Hepatocyte (in vitro differentiated cells): ENCODE measurements around the gene PTPRD. TPM values are rescaled to one million over a fixed set of nuclear protein-coding genes. Genes with fewer than 3 reads are reported as not detected.
A peak's percentile ranks its signal among the peaks of the same experiment; 100 is the strongest.

Experiments
- DNase-seq: peaks from one replicate; pipeline ENCODE4 v3.0.0-alpha.2; 2016; ENCODE audit warnings: low spot score
- H2AFZ ChIP-seq: fragments of 200-600 bp; sonication (generic); 2 replicates; pipeline ENCODE4 v1.6.0; 2016; ENCODE audit warnings: antibody characterized with exemption, mild to moderate bottlenecking
- H3K27ac ChIP-seq: fragments of 200-600 bp; sonication (generic); 2 replicates; pipeline ENCODE4 v1.5.1; 2016; ENCODE audit warnings: mild to moderate bottlenecking
- H3K27me3 ChIP-seq: fragments of 200-600 bp; sonication (generic); 2 replicates; pipeline ENCODE4 v1.6.1; 2016
- H3K36me3 ChIP-seq: fragments of 200-600 bp; sonication (generic); replicated peaks from 2 replicates; pipeline ENCODE4 v1.5.1; 2016; ENCODE audit warnings: low read depth; ENCODE audit not compliant: insufficient read depth
- H3K4me1 ChIP-seq: fragments of 200-600 bp; sonication (generic); 2 replicates; pipeline ENCODE4 v1.5.1; 2016; ENCODE audit warnings: mild to moderate bottlenecking, moderate library complexity; ENCODE audit not compliant: insufficient read depth
- H3K4me2 ChIP-seq: fragments of 200-600 bp; sonication (generic); 2 replicates; pipeline ENCODE4 v1.6.0; 2016
- H3K4me3 ChIP-seq: fragments of 200-600 bp; sonication (generic); 2 replicates; pipeline ENCODE4 v1.5.1; 2016; ENCODE audit warnings: mild to moderate bottlenecking
- H3K79me2 ChIP-seq: fragments of 200-600 bp; sonication (generic); 2 replicates; pipeline ENCODE4 v1.6.0; 2017; ENCODE audit warnings: mild to moderate bottlenecking
- H3K9me2 ChIP-seq: fragments of 200-600 bp; sonication (generic); replicated peaks from 2 replicates; pipeline ENCODE4 v1.6.0; 2017; ENCODE audit warnings: mild to moderate bottlenecking; ENCODE audit not compliant: insufficient read depth
- H3K9me3 ChIP-seq: fragments of 200-600 bp; sonication (generic); 2 replicates; pipeline ENCODE4 v1.5.1; 2016; ENCODE audit warnings: low read depth, mild to moderate bottlenecking
- H4K20me1 ChIP-seq: fragments of 200-600 bp; sonication (generic); 2 replicates; pipeline ENCODE4 v1.6.0; 2016; ENCODE audit warnings: mild to moderate bottlenecking; ENCODE audit not compliant: insufficient read depth, poor library complexity, severe bottlenecking
- CTCF ChIP-seq: fragments of 200-600 bp; sonication (generic); IDR thresholded peaks from 2 replicates; pipeline ENCODE4 v1.5.1; 2016; ENCODE audit warnings: antibody characterized with exemption, mild to moderate bottlenecking; ENCODE audit not compliant: poor library complexity
- EZH2 ChIP-seq: fragments of 200-600 bp; sonication (generic); IDR thresholded peaks from 2 replicates; pipeline ENCODE4 v1.6.1; 2016; ENCODE audit warnings: antibody characterized with exemption, mild to moderate bottlenecking, borderline replicate concordance
- EZH2phosphoT487 ChIP-seq: fragments of 200-600 bp; sonication (generic); IDR thresholded peaks from one replicate; pipeline ENCODE4 v1.6.1; 2018; ENCODE audit warnings: antibody characterized with exemption, mild to moderate bottlenecking, low read depth, moderate library complexity; ENCODE audit not compliant: unreplicated experiment, severe bottlenecking
- WGBS: methylation state at CpG from one replicate; pipeline ENCODE4 v1.1.6; 2016; ENCODE audit warnings: low lambda C conversion rate; ENCODE audit errors: missing lambda C conversion rate; 5-methylcytosine and 5-hydroxymethylcytosine counted together
- polyA plus RNA-seq: library from polyadenylated mRNA; unstranded; fragments of >200 nt; fragmentation: Nextera tagmentation; extraction: Ambion mirVana; gene quantifications from 2 replicates; pipeline ENCODE4 v1.2.1, GENCODE V29; 2016
- total RNA-seq: library from RNA; depleted of rRNA; stranded (reverse); fragments of >200 nt; gene quantifications from 2 replicates; pipeline ENCODE4 v1.2.3, GENCODE V29; 2014

The PTPRD gene
- total and polyA plus RNA-seq, 2 experiments from 2014 or later, result 6.5 to 77.6 TPM

DNA sequence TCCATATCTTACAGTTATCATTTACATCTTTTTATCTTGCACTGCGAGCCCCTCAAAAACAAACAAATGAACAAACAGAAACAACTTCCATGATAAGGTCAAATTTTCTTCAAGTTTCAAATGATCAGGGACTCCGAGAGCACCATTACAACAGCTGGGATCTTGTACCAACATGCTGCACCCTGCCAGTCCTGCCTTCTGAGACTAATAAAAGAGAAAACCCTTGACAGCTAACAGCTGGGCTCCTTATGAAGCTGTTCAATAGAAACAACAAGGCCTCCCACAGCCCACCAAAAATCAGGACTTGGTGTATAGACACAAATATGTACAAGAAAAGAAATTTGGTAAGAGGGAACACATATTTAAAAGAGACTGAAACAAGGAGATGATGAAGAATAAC lies 1828.0 kb downstream of the PTPRD start:
- DNase-seq, result no peak
- H3K4me3 ChIP-seq, result no peak overlapping the region
- H3K4me2 ChIP-seq, result peak overlapping the region; percentile 34
- H3K9me3 ChIP-seq, result no peaks in the 10 kb centered on the region
- peaks cover 16% of the 10 kb centered on the region for H3K4me1 ChIP-seq
- TF ChIP-seq EZH2 (no peak), CTCF (no peak), EZH2phosphoT487 (no peak)
- H3K27ac ChIP-seq, result no peak overlapping the region
- no peak overlapping the region for H2AFZ ChIP-seq
- no peaks in the 10 kb centered on the region for H3K9me2 ChIP-seq
- H3K36me3 ChIP-seq, result no peaks in the 10 kb centered on the region
- no peaks in the 10 kb centered on the region for H3K27me3 ChIP-seq
- no peaks in the 10 kb centered on the region for H4K20me1 ChIP-seq
- H3K79me2 ChIP-seq, result no peaks in the 10 kb centered on the region
- WGBS, result 61% methylated on average over 2 of the region's 2 CpGs

DNA sequence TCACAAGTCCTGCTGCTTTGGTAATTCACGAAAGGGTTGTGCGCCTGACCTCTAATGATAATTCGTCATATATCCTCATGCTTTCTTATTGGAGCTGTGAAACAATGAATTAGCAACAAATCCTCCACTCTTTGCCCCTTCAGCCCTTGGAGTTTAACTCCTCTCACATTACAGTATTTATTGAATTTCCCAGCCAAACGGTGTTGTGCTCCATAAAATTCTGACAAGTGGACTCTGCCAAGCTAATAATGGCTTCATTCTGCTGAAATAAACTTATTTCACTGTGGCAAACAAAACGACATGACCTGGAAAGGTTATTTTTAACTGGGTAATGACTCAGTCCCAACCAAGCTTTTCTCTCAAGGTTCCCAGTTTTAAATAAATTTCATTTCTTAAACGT lies 1828.9 kb downstream of the PTPRD start:
- H3K4me2 ChIP-seq, result peak overlapping the region; percentile 34
- DNase-seq, result no peak
- 73% methylated on average over 6 of the region's 6 CpGs for WGBS
- no peaks in the 10 kb centered on the region for H3K27me3 ChIP-seq
- H3K36me3 ChIP-seq, result no peaks in the 10 kb centered on the region
- no peaks in the 10 kb centered on the region for H3K9me2 ChIP-seq
- no peak overlapping the region for H3K27ac ChIP-seq
- no peaks in the 10 kb centered on the region for H3K9me3 ChIP-seq
- peaks cover 16% of the 10 kb centered on the region for H3K4me1 ChIP-seq
- H4K20me1 ChIP-seq, result no peaks in the 10 kb centered on the region
- no peak overlapping the region for H3K4me3 ChIP-seq
- TF ChIP-seq EZH2, result no peak
- TF ChIP-seq EZH2phosphoT487, result no peak
- TF ChIP-seq CTCF, result no peak
- no peaks in the 10 kb centered on the region for H3K79me2 ChIP-seq
- no peak overlapping the region for H2AFZ ChIP-seq

GRCh38 chr9:8782237-8782636 lies 1830.6 kb downstream of the PTPRD start:
- Histone ChIP-seq H3K4me2 (no peak overlapping the region), H3K9me2 (no peaks in the 10 kb centered on the region), H3K79me2 (no peaks in the 10 kb centered on the region), H3K4me1 (peaks cover 16% of the 10 kb centered on the region), H3K9me3 (no peaks in the 10 kb centered on the region), H3K36me3 (no peaks in the 10 kb centered on the region), H3K27ac (no peak overlapping the region), H4K20me1 (no peaks in the 10 kb centered on the region), H3K4me3 (no peak overlapping the region), H3K27me3 (no peaks in the 10 kb centered on the region), H2AFZ (no peak overlapping the region)
- WGBS, result 94% methylated on average over 5 of the region's 5 CpGs
- no peak for TF ChIP-seq CTCF
- no peak for TF ChIP-seq EZH2phosphoT487
- TF ChIP-seq EZH2, result no peak
- DNase-seq, result no peak

DNA sequence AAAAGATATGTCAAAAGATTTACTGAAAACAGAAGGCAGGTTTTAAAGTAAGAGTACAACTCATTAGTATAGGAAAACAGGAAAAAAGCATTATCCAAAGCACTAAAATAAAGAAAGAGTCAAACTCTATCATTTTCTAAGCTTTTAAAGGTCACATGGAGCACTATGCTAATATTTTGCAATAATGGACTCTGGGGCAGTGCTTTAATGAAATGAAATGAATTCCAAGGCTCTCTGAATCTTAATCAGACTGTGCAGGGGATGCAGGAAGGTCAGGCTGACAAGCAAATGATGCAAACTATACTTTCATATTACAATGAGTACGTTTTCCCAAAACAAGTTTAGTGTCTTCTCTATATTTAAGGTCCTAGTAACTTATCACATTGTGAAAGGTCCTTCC lies 1831.3 kb downstream of the PTPRD start:
- Histone ChIP-seq H3K27ac (no peak overlapping the region), H3K4me2 (no peak overlapping the region), H3K36me3 (no peaks in the 10 kb centered on the region), H3K9me2 (no peaks in the 10 kb centered on the region), H3K9me3 (no peaks in the 10 kb centered on the region), H3K27me3 (no peaks in the 10 kb centered on the region), H2AFZ (no peak overlapping the region), H4K20me1 (no peaks in the 10 kb centered on the region), H3K4me1 (peaks cover 16% of the 10 kb centered on the region), H3K4me3 (no peak overlapping the region), H3K79me2 (no peaks in the 10 kb centered on the region)
- no peak for DNase-seq
- TF ChIP-seq CTCF, result no peak
- no peak for TF ChIP-seq EZH2
- no peak for TF ChIP-seq EZH2phosphoT487
- 73% methylated on average over 1 of the region's 1 CpG for WGBS
